ENCODE measurements around the gene SOX6.

GRCh38 chr11:16169541-16169940 is 186.8 kb downstream of the SOX6 start:
- TF ChIP-seq HBP1 (CRISPR knock-in tag; IDR thresholded peaks at IDR 0.05; ENCODE audit: low read depth) (no peak), POLR2A (IDR thresholded peaks at IDR 0.05; ENCODE audit: insufficient read depth in 1 of 2, low read depth in 2 of 2, low read length in 2 of 2) (no peak), PHF8 (CRISPR knock-in tag; IDR thresholded peaks at IDR 0.05) (no peak), EP300 (IDR thresholded peaks at IDR 0.05; ENCODE audit: low read depth in 2 of 2, low read length in 2 of 2) (no peak), EP300 (CRISPR knock-in tag; IDR thresholded peaks at IDR 0.05; ENCODE audit: borderline replicate concordance) (no peak), CEBPB (IDR thresholded peaks at IDR 0.05; ENCODE audit: borderline replicate concordance, low read depth, low read length) (no peak), ZNF792 (CRISPR knock-in tag; IDR thresholded peaks at IDR 0.05) (no peak), MAFG (CRISPR knock-in tag; IDR thresholded peaks at IDR 0.05) (no peak), E2F5 (CRISPR knock-in tag; conservative IDR thresholded peaks at IDR 0.05) (no peak), RAD21 (CRISPR knock-in tag; IDR thresholded peaks at IDR 0.05) (no peak), ELF3 (CRISPR knock-in tag; IDR thresholded peaks at IDR 0.05) (no peak), EZH2 (conservative IDR thresholded peaks at IDR 0.05; ENCODE audit: low read depth, low read length) (no peak), ZBTB34 (CRISPR knock-in tag; IDR thresholded peaks at IDR 0.05) (no peak), ZNF720 (CRISPR knock-in tag; IDR thresholded peaks at IDR 0.05) (no peak)
